ENCODE results near the gene SPTLC3.

DNA sequence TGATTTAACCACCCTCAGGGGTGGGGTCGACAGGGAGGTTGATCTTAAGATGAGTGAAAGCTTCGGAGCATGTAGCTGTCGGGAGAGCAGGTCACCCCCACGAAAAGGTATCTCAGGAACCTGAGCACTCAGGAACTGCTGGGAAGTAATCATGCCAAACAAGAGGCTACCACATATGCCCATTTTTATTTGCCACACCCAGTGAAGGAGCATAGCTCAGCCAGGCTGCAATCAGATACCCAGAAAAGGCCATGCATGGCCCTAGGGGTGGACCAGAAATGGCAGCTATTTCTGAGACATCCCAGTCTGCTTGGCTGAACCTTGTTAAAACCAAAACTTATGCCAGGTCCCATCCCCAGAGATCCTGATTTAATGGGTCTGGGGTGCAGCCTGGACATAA lies 139.6 kb downstream of the SPTLC3 start:
- no peak for TF ChIP-seq ZNF274 (IDR thresholded peaks at IDR 0.05; ENCODE audit: low read depth, low read length)
- TF ChIP-seq YY1 (IDR thresholded peaks at IDR 0.05; ENCODE audit: insufficient read depth, insufficient read length): no peak
